K562 (cell line): ENCODE data around the gene TRIM24. TPM values are rescaled to one million over a fixed set of nuclear protein-coding genes. Genes with fewer than 3 reads are reported as not detected.
A peak's percentile ranks its signal among the peaks of the same experiment; 100 is the strongest.

Experiments
- ATF1 ChIP-seq, 2 experiments: fragments of 450-650 bp in 1 of 2; IDR thresholded peaks; 2 replicates each; pipeline ENCODE4 v1.6.1; 2016; ENCODE audit warnings: missing compliant biosample characterization in 1 of 2, missing genetic modification characterization in 1 of 2
- BRF2 ChIP-seq: IDR thresholded peaks from 3 replicates; pipeline ENCODE4 v1.6.1; 2011; ENCODE audit warnings: borderline replicate concordance, mild to moderate bottlenecking; ENCODE audit not compliant: insufficient read length, insufficient read depth
- E2F4 ChIP-seq: sonication (generic); formaldehyde crosslinking; IDR thresholded peaks from 2 replicates; pipeline ENCODE4 v1.8.0; 2022; ENCODE audit warnings: mild to moderate bottlenecking, low read depth, missing genetic modification reagents
- ELF1 ChIP-seq: fragments of 200-800 bp; sonication (Bioruptor generic); IDR thresholded peaks from 2 replicates; pipeline ENCODE4 v1.6.1; 2016; ENCODE audit warnings: missing genetic modification characterization, missing compliant biosample characterization
- KAT7 ChIP-seq: sonication (generic); formaldehyde crosslinking; IDR thresholded peaks from 2 replicates; pipeline ENCODE4 v1.8.0; 2022; ENCODE audit warnings: missing genetic modification reagents, mild to moderate bottlenecking, borderline replicate concordance
- KDM1A ChIP-seq, 2 experiments: fragments of 450-650 bp; IDR thresholded peaks; 2 replicates each; pipeline ENCODE4 v1.6.1; 2016; ENCODE audit warnings: mild to moderate bottlenecking in 2 of 2
- MIER1 ChIP-seq: fragments of 450-650 bp; IDR thresholded peaks from 2 replicates; pipeline ENCODE4 v1.6.1; 2016; ENCODE audit warnings: antibody characterized with exemption, mild to moderate bottlenecking, low read depth
- NCOA2 ChIP-seq, 2 experiments: fragments of 450-650 bp; IDR thresholded peaks; 2 replicates each; pipeline ENCODE4 v1.6.1; 2018; ENCODE audit warnings: mild to moderate bottlenecking in 2 of 2, moderate library complexity in 1 of 2; ENCODE audit not compliant: partially characterized antibody in 2 of 2
- OTX1 ChIP-seq: fragments of 450-650 bp; formaldehyde crosslinking; IDR thresholded peaks from 2 replicates; pipeline ENCODE4 v1.4.0; 2022; ENCODE audit warnings: mild to moderate bottlenecking
- RFX5 ChIP-seq: IDR thresholded peaks from 2 replicates; pipeline ENCODE4 v1.6.1; 2011; ENCODE audit warnings: low read depth, mild to moderate bottlenecking, improper control_type of control experiment, low read length
- RREB1 ChIP-seq: fragments of 250-450 bp; sonication (Bioruptor Pico); IDR thresholded peaks from 2 replicates; pipeline ENCODE4 v1.4.0; 2020
- UBTF ChIP-seq, 2 experiments: IDR thresholded peaks; 2 replicates each; pipeline ENCODE4 v1.6.1; 2012; ENCODE audit warnings: improper control_type of control experiment in 2 of 2, low read depth in 2 of 2, low read length in 2 of 2, borderline replicate concordance in 1 of 2
- XRCC3 ChIP-seq: fragments of 450-650 bp; IDR thresholded peaks from 2 replicates; pipeline ENCODE4 v1.6.1; 2017; ENCODE audit warnings: mild to moderate bottlenecking, moderate library complexity
- ZBTB26 ChIP-seq: fragments of 450-650 bp; formaldehyde crosslinking; IDR thresholded peaks from 2 replicates; pipeline ENCODE4 v1.4.0; 2022; ENCODE audit warnings: missing genetic modification characterization
- ZNF3 ChIP-seq: fragments of 250-450 bp; sonication (Bioruptor Pico); IDR thresholded peaks from 2 replicates; pipeline ENCODE4 v1.5.0; 2021; ENCODE audit warnings: mild to moderate bottlenecking, moderate library complexity
- ZNF699 ChIP-seq: fragments of 250-450 bp; sonication (Bioruptor Pico); IDR thresholded peaks from 2 replicates; pipeline ENCODE4 v1.8.0; 2021; ENCODE audit warnings: mild to moderate bottlenecking, moderate library complexity; ENCODE audit not compliant: insufficient replicate concordance
- polyA plus RNA-seq, 8 experiments: library from polyadenylated mRNA; depleted of rRNA in 4 of 8; stranded (reverse) in 5 of 8; unstranded in 3 of 8; fragments of >200 nt; fragmentation: Nextera tagmentation in 2 of 8; fragmentation: Illumina TruSeq in 1 of 8; extraction: Ambion mirVana in 2 of 8; extraction: Trizol in 1 of 8; gene quantifications; 2 replicates each; pipeline versions ENCODE4 v1.2.1 to v1.2.3, GENCODE V29; 2011 to 2014; ENCODE audit warnings: inconsistent platforms in 1 of 8, missing spikeins in 1 of 8
- total RNA-seq, 7 experiments: library from RNA; depleted of rRNA in 6 of 7; stranded (reverse); fragments of >200 nt in 6 of 7; fragmentation: Illumina TruSeq in 2 of 7; extraction: Trizol in 2 of 7; gene quantifications; 2 replicates each; pipeline versions ENCODE4 v1.2.1 to v1.2.3, GENCODE V29; 2011 to 2021; ENCODE audit warnings: low replicate concordance in 1 of 7

Gene TRIM24
- total and polyA plus RNA-seq, 9 of the 15 experiments (the other 6 are each of a cell fraction or from before 2014, with no cell fraction given), result 13.4 to 74.0 (median 41.7) TPM

GRCh38 chr7:138565451-138566114, 105.5 kb downstream of the TRIM24 start (continued):
- no peak for TF ChIP-seq XRCC3
- no peak for TF ChIP-seq KAT7
- TF ChIP-seq ZBTB26 (CRISPR knock-in tag), result no peak
- TF ChIP-seq ELF1, result no peak
- TF ChIP-seq E2F4, result no peak
- TF ChIP-seq ATF1 (CRISPR knock-in tag; IDR thresholded peaks at IDR 0.05), result no peak
- TF ChIP-seq ATF1 (tag; IDR thresholded peaks at IDR 0.05), result no peak
- TF ChIP-seq NCOA2 (IDR thresholded peaks at IDR 0.05; ENCODE audit: partially characterized antibody in 2 of 2), result no peak
- TF ChIP-seq UBTF (IDR thresholded peaks at IDR 0.05; ENCODE audit: borderline replicate concordance in 1 of 2, low read depth in 2 of 2, low read length in 2 of 2), result no peak
- TF ChIP-seq OTX1 (CRISPR knock-in tag), result no peak
- TF ChIP-seq RREB1 (CRISPR knock-in tag), result no peak
- TF ChIP-seq RFX5, result no peak
- no peak for TF ChIP-seq ZNF3
- TF ChIP-seq BRF2, result no peak
- no peak for TF ChIP-seq MIER1
- peak; percentile 69 to 80 for TF ChIP-seq KDM1A (IDR thresholded peaks at IDR 0.05)
- TF ChIP-seq ZNF699, result no peak
